Middle frontal gyrus (tissue), 1 donor: ENCODE results near the gene NDC1.
"Not testable (repeated sequence)": the region's sequence is repeated elsewhere in the genome, so short reads cannot be mapped to it uniquely, and the experiment has no call there.

Source experiments
- DNase-seq: peaks from one replicate; pipeline ENCODE4 v3.0.0-alpha.2; 2015; ENCODE audit warnings: low spot score; ENCODE audit errors: extremely low spot score

NDC1 gene

GRCh38 chr1:53825306-53825705 is 12.8 kb downstream of the NDC1 start:
- no peak for DNase-seq

- DNase-seq = no peak
These were observed 15.2 kb downstream of the NDC1 start for GRCh38 chr1:53822931-53823330.

- DNase-seq = no peak
These were observed 16.7 kb downstream of the NDC1 start for GRCh38 chr1:53821380-53821779.

- DNase-seq = no peak
These were observed 18.7 kb downstream of the NDC1 start for GRCh38 chr1:53819387-53819786.

- DNase-seq = not testable (repeated sequence)
These were observed 21.5 kb downstream of the NDC1 start for GRCh38 chr1:53816584-53816983.

- DNase-seq = not testable (repeated sequence)
These were observed 22.6 kb downstream of the NDC1 start for GRCh38 chr1:53815484-53815883.

DNA sequence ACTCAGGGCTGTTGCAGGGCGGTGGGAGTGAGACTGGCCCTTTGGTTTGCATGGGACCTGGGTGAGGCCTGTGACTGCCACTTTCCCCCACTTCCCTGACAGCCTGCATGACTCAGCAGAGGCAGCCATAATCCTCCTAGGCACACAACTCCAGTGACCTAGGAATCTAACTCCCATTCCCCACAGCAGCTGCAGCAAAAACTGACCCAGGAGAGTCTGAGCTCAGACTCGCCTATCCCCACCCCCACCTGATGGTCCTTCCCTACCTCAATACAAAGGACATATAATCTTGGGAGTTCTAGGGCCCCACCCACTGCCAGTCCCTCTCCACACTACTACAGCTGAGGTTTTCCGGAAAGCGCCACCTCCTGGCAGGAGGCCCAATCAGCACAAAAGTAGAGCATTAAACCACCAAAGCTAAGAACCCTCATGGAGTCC is 26.7 kb downstream of the NDC1 start:
- DNase-seq = no peak

DNA sequence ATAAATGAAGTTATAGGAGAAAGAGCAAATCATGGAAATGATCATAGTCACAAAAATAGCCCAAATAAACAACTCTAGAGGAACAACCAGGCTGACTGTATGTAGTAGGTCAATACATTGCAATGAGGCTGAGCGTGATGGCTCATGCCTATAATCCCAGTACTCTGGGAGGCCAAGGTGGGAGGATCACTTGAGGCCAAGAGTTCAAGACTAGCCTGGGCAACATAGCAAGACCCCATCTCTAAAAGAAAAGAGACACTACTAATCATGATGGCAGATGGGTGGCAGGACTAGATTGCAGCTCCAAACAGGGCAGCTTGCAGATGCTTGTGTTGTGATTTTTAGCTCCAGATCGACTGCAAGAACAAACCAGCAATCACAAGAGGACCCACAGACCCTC is 27.6 kb downstream of the NDC1 start:
- DNase-seq = no peak

- DNase-seq = no peak
These were observed 28.1 kb downstream of the NDC1 start for GRCh38 chr1:53810007-53810406.

DNA sequence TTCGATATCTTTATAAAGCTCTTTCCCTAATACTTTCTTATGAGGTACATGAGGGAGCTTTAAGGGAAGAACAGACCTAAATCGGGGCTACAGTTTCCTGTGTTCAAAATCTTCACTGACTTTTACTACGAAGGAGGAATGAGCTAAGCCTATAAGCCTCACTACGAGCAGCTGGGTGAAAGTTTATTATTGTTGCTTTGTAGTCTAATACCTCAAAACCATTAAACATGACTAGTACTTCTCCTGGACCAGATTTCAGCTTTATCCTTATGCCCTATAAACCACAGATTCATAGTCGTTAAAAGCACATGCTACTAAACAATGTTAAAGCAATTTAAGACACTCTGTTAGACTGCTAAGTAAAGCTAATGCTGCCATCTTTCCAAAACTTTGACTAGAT is 30.2 kb downstream of the NDC1 start:
- DNase-seq = no peak

DNA sequence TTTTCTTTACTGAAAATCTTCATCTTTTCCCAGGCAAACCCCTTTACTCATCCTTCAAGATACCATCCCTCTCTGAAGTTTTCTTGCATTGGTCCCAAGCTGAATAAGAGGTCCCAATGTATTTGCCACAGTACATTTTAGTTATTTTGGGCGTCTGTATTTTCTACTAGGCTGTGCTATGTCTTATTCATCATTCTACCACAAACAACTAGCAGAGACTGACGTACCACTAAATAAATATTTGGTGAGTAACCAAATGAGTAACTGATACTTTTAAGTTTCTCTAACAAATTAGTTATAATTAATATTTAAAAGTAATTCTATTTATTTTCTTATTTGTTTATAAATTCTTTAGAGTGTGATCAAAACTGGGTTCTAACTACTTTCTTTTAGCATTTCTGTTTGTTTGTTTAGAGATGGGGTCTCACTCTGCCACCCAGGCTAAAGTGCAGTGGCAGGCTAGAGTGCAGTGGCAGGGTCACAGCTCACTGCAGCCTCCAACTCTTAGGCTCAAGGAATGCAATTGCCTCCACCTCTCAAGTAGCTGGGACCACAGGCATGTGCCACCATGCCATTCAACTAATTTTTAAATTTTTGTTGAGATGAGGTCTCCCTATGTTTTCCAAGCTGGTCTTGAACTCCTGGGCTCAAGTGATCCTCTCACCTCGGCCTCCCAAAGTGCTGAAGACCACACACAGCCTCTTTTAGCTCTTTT is 33.1 kb downstream of the NDC1 start:
- no peak for DNase-seq

DNA sequence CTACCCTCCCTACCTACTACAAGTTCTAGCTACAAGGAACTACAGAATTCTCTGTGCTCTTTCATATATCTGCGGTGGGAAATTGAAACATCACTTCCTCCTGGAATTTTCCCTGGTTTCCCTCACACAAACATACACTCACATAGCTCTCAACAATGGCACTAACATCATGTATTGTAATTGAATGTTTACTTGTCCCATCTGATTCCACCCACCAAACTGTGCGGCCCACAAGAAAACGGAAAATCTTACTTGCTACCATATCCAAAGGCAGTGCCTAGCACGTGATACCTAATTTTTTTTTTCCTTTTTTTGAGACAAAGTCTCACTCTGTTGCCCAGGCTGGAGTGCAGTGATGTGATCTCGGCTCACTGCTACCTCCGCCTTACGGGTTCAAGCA is 33.9 kb downstream of the NDC1 start:
- no peak for DNase-seq

DNA sequence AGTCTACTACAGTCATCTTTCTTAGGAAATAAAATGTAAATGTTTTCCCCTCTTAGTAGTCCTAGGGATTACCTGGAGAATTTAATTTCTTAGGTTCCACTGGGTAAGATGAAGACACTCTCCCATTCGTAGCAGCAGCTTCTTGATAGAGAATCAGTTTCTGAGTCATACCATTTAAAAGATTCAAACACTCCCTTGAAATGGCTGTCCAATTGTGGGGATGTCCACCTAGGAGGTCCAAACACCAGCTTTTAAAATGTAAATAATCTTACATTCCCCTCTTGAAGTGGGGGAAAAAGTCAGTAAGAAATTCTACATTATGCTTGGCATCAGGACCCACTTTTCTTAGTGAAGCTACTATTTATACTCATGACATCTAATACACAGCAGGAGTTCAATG is 37.5 kb downstream of the NDC1 start:
- no peak for DNase-seq

DNA sequence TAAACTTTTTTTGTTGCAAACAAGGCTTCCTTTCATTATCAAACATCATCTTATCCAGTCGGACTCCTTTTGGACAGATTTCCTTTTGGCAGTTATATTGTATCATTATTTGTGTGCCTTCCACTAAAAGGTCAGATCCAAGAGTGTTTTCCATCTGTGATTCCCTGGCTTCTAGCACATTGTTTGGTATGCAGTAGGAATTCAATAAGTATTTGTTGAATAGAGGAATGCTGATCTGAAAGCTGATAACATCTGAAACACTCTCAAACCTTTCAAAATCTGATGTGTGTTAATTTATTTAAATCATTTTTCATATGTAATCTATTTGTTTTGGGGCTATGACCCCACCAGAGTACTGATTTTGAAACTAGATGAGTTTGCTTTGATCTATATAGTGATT is 39.0 kb downstream of the NDC1 start:
- no peak for DNase-seq

GRCh38 chr1:53792806-53793205 is 45.3 kb downstream of the NDC1 start:
- no peak for DNase-seq

DNA sequence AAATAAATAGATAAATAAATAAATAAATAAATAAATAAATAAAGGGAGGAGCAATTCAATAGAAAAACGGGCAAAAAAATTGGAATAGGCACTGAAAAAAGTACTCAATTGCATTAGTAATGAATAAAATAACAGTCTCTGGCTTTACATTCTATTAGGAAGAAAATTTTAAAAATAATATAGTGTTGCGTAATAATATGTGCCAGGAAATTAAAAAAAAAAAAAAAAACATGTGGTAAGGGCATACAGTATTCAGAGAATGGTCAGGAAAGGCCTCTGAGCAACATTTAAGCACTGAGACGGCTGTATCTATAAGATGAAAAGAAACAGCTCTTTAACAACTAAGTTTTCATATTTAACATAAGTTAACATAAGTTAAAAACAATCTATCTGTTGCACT is 50.4 kb downstream of the NDC1 start:
- no peak for DNase-seq

- DNase-seq = no peak
These were observed 55.0 kb downstream of the NDC1 start for GRCh38 chr1:53783056-53783455.

DNA sequence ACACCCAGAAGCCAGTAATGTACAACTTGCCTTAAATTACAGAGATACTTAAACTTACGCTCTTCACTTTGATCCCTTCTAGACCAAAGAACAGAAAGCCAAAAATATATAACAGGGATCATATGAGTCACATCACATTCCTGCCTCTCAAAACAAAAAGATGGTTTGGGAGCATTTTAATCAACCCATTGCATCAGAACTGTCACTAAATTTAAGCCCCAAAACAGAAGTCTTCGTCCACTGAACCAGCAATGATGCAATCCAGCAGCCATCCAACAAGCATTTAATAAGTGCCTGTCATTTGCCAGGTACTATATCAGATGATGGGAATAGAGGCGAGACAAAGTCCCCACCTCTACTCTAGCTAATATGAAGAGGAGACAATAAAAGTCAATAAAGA is 56.4 kb downstream of the NDC1 start:
- DNase-seq = no peak

- no peak for DNase-seq
These were observed 60.8 kb downstream of the NDC1 start for GRCh38 chr1:53777272-53777671.

DNA sequence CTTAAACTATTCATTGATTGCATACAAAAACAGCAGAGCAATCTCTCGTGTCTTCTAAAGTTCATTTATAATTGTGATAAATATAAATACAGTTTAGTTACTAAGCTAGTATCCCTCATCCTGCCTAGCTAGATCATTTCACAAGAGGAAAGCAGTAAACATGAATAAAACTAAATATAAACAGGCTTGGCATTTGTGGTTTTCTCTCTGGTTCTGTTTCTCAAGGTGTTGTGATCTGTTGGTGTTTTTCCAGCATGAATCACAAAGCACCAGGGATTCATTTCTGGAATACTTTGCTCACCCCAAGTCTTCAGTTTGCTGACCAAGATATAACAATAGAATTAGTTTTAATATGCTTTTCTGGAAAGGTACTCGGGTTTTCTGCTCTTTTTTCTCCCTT is 66.4 kb downstream of the NDC1 start:
- DNase-seq = no peak

DNA sequence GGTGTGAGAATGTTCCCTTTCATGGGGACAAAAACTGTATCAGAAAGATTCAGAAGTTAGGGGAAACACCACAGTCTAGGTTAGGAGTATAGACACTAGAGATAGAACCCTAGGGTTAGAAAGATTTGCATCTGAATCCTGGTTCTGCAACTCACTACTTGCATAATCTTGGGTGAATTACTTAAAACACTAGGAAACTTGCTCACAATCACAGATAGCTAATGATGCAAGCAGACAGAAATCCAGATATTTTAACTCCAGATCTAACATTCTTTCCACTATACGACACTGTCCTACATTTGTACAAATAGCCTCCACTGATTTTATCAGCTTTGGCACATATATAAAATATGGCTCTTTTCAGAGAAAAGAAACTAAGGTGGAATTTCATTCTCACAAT is 68.3 kb downstream of the NDC1 start:
- DNase-seq = no peak

GRCh38 chr1:53769184-53769583 is 68.9 kb downstream of the NDC1 start:
- DNase-seq = no peak

DNA sequence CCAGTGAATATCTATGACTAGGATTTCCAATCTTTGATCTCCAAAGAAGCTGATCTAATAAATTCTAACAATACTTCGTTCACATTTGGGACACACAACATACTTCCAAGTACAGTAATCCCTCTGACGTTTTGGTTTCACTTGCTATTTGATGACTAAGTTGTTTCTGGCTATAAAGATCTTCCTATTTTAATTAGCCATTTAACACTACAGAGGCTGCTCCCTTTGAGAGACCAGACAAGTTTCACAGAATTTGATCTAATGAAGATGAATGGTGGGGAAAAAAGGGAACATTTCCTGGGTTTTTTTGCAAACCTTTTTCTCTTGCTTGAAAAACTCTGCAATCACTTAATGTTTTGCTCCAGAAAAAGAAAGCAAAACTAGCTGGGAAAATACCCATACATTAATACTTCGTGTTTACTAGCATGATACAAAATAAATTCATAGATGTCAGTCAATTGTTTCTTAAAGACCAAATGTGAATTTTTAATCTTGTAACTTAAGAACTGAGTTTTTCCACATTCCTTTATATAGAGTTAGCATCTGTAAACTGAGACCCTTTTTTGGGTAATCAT is 71.2 kb downstream of the NDC1 start:
- DNase-seq = no peak
